Kasumi-1 (cell line): ENCODE data around the gene PROP1.
A peak's percentile ranks its signal among the peaks of the same experiment; 100 is the strongest.
"Not testable (repeated sequence)": the region's sequence is repeated elsewhere in the genome, so short reads cannot be mapped to it uniquely, and the experiment has no call there.

Experiments used
- DNase-seq, 2 experiments: peaks; one replicate each; lab custom pipeline; 2025; lab: John Stamatoyannopoulos, UW

Gene PROP1

DNA sequence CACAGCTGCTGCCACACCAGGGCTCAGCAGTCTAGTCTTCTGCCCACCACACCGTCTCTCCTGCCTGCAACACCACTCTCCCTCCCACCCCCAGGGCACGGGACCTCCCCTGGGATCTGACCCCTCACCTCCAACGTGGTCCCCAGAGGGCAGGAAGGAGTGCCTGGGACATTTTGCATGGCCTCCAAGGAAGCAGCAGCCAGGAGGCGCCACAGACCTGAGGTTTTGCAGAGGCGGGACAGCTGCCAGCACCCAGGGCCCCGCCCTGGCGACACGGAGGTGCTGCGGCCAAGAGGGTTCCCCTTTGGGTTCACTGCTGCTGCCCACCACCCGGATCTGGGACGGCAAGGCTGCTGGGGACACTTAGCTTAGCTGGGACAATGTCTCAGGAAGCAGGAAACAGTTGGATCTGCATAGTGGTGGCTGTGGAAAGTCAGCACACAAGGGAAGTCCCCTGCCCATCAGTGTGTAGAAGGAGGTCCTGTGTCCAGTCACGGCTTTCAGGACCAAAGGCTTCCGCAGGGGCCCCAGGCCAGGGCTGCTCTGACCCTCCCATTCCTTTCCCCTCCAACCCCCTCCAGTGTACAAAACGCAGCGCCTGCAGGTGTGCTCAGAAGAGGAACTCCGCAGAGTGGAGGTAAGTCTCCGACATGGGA is 13.8 kb downstream of the PROP1 start:
- DNase-seq, result peak in 1 of 2 experiments; percentile 17

DNA sequence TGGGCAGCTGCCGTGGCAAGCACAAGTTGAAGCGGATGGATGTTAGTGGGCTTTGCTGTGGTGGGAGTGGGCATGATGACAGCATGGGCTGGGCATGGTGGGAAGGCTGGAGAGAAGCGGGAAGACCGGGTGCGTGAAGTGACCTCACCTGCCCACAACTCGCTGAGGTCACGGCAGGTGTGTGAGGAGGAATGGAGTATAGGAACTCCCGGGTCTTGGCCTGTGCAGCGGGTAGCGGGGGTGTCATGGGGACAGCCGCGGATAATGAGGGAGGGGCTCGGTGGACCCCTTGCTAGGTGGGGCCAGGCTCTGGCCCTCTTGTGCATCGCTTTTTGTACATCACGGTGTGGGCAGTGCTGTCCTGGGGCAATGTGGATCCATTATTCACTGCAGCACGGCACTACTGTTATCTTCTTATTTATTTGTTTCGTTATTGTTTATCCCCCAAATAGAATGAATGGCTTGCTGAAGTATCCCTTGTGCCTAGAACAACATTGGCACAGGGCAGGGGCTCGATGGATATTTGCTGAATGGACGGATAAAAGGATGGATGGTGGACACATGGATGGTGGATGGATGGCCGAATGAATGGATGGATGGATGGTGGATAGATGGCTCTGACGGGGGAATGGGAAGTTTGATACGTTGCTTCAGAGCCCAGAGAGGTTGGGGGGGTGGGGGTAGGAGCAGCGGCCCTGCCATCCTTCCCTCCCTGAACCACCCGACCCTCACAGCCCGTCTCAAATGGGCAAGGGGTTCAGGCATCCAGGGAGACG is 14.6 kb downstream of the PROP1 start:
- no peak for DNase-seq

DNA sequence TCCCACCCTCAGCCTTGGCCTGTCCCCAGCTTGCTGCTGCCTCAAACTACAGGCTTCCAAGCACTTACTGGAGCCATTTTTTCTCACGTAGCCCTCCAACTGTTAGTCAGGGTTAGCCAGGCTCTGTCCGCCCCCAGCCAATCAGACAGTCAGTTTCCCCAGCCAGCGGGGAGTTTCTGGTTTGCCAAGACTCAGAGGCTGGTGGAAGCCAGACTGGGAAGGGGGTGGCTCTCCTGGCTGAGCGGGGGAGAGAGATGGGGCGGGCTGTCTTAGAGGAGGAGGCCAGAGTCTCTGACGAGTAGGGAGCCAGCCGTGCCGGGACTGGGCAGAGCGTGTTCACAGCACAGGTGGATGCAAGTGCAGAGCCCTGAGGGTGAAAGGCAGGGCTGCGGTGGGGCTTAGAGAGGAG is 15.3 kb downstream of the PROP1 start:
- no peak for DNase-seq

DNA sequence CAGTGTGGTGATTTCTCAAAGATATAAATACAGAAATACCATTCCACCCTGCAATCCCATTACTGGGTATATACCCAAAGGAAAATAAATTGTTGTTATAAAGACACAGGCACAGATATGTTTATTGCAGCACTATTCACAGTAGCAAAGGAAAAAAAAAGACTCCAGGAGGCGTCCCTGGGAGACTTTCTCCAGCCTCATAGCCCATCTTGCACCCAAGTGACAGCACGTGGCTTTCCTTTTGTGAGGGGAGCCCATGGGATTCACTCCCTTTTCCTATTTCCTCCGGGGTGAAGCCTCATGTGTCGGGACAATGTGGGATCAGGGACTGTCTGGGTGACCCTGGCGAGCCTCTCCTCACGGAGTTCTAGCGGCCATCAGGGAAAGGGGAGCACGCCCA is 18.4 kb downstream of the PROP1 start:
- not testable (repeated sequence) for DNase-seq

DNA sequence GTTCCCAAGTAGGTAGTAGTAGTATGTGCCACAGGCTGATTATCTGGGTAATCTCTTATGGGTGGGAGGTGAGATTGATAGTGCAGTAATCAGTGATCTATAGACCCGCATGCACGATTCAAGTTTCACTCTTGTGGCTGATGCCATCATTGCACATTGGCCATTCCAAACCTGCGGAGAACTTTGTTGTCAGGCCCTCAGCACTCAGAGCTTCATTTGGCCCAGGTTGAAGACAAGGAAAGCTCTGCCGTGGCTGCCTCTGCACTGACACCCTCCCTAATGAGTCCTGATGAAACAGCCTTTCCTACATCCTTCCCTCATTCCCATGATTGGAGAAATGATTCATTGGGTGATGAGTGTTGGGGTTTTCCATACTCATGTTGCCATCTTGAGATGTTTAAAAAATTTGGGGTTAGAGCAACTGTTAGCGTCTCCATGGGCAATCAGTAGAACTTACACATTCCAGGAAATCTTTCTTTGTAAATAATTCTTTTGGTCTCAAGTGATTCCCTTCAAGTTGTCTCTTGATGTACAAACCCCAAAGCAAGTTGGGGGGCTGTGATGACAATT is 22.9 kb downstream of the PROP1 start:
- DNase-seq, result no peak

DNA sequence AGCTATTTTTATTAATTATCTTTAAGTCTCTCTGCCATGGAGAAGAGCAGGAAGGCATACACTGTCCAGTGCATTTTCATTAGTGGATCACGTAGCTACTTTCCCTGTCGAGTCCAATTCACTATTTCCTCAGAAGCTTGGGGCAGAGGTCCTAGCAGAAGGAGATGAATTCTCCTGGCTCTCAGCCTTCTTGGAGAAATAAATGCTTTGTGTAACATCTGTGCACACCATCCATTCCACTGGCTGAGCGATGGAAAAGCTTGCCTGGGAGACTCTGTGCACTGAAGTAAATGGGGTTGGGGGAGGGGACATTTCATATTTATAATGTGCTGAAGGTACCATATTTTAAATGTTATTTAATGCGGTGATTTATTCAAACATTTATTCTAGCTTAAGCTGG is 23.4 kb downstream of the PROP1 start:
- DNase-seq, result no peak

DNA sequence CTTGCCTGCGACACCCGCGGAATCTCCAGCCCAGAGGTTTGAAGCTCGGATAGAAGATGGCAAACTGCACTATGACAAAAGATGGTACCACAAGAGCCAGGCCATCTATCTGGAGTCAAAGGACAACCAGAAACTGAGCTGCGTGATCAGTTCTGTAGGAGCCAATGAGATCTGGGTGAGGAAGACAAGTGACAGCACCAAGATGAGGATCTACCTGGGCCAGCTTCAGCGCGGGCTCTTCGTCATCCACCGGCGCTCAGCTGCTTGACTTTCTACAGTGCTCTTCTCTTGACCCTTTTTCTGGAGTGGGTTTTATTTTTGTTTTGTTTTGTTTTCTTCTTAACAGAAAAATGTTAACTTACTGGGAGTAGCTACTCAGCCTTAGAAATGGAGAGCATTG is 24.0 kb downstream of the PROP1 start:
- DNase-seq, result not testable (repeated sequence)

DNA sequence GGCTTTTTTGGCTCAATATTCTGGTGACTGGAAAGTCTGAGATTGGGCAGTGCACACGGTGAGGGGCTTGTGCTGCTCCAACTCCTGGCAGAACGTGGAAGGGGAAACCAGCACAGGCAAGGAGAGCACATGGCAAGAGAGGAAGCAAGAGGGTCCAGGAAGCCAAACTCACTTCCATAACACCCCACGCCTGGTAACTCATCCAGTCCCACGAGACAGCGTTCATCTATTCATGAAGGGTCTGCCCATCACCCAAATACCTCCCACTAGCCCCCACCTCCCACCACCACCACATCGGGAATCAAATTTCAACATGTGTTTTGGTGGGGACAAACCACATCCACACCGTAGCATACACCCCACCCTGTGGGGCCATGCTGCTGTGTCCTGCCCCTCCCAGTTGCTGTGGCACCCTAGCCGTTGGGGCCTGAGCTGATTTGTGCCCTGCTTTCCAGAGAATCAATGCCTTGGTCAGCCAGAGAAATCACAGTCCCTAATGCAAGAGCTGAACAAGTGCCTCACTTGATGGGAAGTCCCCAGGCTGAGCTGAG is 27.3 kb downstream of the PROP1 start:
- DNase-seq, result no peak

DNA sequence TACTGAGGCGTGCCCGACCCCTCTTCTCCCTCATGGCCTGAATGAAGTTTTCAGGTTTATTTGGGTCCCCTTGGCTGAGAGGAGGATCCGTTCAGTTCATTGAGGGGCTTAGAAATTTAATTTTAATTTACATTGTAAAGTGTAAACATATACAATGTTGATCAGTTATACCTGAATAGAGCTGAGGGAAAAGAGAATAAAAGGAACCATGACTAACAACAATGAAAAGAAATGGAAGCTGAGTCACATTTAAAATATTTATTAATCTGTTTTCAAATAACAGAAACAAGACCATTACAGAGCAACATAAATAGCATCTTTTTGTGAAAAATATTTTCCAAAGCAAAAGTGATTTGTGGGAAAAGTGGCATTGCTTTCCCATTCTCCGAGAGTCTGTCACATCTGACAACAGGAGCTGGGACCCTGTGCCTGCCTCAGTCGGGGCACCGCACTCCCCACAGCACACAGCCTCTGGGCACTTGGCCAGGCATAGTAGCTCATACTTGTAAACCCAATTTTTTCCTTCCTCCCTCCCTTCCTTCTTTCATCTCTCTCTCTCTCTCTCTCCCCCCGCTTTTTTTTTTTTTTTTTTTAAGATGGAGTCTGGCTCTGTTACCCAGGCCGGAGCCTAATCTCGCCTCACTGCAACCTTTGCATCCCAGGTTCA is 28.7 kb downstream of the PROP1 start:
- no peak for DNase-seq

DNA sequence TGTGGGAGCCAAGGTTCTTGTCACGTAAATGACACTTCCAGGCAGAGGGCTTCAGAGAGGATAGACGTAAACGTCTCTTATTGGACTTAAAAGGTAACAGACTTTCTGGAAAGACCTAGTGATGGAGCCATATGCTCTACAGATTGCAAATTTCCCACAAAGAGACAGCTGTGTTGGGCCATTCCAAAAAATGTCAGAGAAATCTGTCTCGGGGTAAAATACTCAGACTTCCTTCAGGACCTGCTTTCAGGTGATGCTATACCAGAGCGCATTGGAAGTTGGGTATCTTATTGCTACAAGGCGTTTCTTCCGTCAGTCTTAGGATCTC is 29.2 kb downstream of the PROP1 start:
- DNase-seq, result no peak

DNA sequence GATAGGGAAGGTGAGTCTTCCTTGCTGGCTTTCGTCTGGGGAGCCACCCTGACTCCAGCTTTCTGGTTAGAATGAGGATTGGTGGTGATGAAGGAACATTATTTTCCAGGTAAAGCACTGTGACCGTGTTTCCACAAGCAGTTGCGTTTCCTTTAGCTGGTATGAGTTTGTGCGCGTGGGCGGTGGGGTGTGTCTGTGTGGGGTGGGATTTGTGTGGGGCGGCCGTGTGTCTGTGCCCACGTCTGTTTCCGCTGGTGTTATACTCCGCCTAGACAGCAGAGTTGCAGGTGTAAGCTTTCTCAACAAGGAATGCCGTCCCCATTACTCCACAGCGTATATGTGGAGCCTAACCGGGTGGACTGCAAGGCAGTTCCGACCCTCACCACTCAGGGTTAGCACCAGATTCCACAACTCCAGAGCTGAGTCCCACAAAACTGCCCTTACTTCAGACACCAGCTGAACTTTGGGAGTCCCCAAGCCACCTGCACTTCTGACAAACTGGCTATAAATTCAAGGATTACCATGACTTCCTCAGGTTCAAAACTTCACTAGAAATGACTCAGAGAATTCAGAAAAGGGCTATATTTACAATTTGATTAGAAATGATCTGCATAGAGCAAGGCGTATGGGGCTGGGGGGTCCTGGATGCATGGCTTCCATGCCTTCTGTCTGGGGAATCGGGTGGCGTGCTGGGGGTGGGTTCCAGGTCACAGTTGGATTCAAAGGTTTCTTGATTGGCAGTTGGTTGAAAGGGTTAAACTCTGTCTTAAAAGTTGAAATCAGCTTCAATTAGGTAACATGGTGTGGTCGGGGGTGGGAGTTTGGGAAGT is 29.8 kb downstream of the PROP1 start:
- DNase-seq, result no peak

DNA sequence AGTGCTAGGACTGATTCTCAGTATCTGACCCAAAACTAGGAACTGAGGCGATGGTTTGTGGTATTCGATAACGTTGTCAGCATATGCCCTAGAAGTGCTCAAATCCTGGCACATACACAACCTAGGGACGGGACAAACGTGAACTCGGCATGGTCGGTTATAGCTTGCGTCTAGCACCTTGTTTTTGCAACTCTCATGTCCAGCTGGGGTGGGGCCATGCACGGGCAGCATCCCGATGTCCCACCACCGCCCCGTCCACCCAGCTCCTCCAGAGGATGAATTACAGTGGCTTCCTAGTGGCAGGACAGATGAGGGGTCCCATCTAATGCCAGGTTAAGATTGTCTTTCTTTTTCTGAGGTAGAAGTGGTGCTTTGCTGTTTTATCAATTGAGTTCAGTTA is 31.6 kb downstream of the PROP1 start:
- no peak for DNase-seq

DNA sequence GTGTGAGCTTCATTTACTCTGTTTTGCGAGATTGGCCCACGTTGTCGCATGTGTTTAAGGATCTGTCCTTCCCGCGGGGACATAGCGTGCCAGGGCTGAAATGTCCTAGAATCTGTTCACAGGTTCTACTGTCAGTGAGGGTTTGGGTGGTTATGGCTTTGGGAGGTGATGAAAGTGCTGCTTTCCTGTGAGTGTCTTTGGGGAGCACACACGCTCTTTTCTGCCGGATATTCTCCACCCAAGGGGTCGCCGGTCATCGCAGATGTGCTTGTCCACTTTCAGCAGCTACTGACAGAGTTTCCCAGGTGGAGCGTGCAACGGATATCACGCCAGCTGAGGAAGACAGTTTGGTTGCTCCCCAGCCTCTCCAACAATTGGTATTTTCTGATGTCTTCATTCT is 32.1 kb downstream of the PROP1 start:
- DNase-seq, result no peak

DNA sequence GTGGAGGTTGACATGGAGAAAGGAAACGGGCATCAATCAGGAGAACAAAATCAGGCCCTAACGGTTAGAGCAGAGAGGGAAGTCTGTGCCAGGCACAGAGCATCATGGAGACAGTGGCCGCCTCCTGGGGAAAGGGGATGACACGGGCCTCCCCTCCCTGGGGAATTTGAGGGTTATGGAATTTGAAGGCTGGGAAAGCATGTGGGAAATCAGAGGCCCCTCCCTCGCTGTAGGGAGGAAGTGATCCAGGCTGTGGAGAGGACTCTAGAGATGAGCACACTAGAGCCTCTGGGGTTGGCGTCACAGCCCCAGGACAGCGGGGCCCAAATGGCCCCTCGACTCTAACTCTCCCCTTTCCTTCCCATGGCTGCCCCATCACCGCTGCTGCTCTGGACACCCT is 36.7 kb downstream of the PROP1 start:
- no peak for DNase-seq

DNA sequence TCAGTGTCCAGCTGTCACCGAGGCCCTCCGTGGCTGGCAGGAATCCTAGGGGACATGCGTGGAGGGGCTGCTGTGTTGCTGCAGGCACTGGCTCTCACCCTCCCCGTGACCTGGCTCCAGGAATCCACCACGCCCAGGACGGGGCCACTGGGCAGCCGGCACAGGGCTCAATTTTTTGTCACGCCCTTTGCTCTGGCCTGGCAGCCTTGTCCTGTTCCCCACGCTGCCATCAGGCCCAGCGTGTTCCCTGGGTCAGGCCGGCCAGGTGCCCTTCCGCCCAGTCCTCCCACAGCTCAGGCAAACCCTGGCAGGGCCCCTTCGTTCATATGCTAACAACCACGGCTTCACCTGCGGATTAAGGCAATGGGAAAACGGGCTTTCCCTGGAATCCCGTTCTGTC is 37.3 kb downstream of the PROP1 start:
- DNase-seq, result no peak

DNA sequence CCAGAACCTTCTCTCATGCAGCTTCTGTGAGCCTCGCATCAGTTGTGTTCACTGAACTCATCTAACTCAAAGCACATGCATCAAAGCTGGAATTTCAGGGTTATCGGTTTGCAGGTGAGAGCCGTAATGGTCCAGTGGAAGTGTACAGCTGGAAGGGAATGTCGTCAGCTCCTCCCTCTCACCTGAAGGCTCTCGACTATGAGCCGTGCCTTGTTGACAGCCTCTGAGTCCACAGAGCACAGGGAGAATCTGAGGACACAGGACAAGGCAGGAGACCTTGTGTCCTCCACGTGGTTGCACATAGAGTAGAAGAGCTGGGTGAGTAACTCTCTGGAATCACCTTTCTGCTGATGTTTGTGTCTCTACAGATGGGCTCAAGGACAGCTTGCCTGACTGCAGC is 38.8 kb downstream of the PROP1 start:
- no peak for DNase-seq

DNA sequence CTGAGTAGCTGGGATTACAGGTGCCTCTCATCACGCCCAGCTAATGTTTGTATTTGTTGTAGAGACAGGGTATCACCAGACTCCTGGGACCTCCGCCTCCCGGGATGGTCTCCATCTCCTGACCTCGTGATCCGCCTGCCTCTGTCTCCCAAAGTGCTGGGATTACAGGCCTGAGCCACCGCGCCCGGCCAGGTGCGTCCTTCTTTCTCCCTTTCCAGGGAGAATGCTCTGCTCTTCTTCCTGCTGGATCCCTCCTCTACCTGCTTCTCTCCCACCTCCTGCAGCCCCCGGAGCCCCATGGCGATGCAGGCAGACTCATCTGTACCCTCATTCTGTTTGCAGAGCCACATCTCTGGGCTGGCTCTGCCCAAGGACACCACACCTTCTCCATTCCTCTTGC is 42.9 kb downstream of the PROP1 start:
- not testable (repeated sequence) for DNase-seq

DNA sequence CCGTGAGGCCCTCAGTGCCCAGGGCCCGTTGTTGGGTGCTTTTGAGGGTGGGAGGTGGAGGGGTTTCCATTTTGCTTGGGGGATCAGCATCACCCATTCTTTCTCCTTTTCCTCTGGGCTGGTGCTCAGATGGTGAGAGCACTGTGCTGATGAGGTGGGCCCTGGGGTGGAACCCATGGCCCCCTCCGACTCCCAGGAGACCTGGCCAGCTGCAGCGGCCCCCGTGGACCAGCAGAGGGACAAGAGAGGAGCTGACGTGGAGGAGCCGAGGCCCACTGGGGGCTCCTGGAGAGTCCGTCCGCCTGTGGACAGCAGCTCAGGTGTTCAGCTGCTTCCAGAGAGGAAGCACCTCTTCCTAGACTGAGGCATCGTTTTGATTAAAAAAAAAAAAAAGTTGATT is 46.4 kb downstream of the PROP1 start:
- not testable (repeated sequence) for DNase-seq

DNA sequence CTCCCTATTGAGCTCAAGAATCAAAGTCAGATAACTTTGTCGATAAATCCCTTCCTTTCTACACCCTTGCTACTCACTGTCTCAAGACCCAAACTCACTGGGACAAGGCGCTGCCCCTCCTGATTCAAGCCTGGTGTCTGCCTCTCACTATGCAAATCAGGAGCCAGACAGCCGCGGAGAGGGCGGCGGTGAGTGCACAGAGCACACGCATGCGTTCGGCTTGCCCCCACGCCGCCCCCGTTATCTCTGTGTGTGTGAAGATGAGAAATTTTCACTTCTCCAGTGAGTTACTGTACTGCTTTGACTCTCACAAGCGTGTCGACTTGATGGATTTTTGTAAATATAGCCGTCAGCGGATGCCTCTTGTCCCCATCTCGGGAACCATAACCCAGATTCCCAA is 47.0 kb downstream of the PROP1 start:
- DNase-seq, result not testable (repeated sequence)

DNA sequence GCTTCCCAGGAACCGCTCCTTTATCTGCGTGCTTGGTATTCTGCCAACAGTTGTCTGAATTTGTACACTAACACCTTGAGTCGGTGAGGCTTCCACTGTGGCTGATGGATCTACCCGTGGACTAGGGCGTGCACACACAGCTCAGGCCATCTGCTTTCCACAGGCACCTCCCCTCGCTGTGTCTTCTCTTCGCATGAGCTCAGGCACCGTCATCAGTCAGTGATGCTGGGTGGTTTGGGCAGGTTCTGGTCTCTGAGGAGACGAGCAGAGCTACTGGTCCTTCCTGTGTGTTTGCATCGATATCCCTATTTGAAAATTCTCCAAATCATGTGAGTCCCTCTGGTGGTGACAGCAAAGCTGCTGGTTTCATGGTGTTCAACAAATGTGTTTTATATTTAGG is 48.1 kb downstream of the PROP1 start:
- DNase-seq, result not testable (repeated sequence)

DNA sequence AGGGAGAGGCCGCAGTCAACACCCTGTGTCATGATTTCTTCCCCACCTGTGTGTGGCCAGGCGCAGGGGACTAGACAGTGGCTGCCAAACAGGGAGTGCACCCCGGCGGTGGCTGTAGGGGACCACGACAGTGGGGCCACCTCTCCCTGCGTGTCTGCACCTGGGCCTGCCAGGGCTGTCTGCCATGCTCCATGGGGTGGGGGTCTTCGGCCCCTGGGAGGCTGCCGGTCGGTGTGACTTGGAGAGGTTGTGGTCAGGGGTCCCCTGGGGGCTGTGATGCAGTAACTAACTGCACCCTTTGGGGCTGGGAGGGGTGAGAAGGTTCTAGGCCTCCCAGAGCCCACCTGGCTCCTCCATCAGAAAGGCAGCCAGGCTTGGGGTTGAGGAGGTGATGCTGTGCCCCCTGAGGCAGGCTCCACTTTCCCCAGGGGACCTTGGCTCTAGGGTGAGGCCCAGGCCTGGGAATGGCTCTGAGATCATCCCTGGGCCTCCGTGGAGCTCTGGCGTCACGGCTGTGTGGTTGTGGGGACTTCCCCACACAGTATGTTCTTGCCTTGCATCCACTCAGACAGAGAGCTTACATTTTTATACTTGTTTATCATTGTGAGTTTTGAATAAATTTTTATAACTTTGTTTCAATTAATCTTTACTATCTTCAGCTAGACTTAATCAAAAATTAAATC is 50.3 kb downstream of the PROP1 start:
- not testable (repeated sequence) for DNase-seq
